SU-DHL-6 (cell line): ENCODE data around the gene ABHD15.
"Not testable (repeated sequence)": the region's sequence is repeated elsewhere in the genome, so short reads cannot be mapped to it uniquely, and the experiment has no call there.

ENCODE experiments used
- H2AFZ ChIP-seq: fragments of 200-600 bp; sonication (generic); 2 replicates; pipeline ENCODE4 v1.6.1; 2014; ENCODE audit warnings: low read depth, mild to moderate bottlenecking, moderate library complexity, mixed read lengths, antibody characterized with exemption, low read length; ENCODE audit not compliant: severe bottlenecking
- H3F3A ChIP-seq: fragments of 200-600 bp; shearing (Covaris generic); 2 replicates; pipeline ENCODE4 v1.6.0; 2016; ENCODE audit warnings: antibody characterized with exemption, mild to moderate bottlenecking; ENCODE audit not compliant: insufficient read depth
- H3K27ac ChIP-seq: fragments of 200-600 bp; sonication (generic); 2 replicates; pipeline ENCODE4 v1.5.1; 2016; ENCODE audit warnings: low read depth, mild to moderate bottlenecking, low read length, moderate library complexity, mixed read lengths
- H3K27me3 ChIP-seq: fragments of 200-600 bp; sonication (generic), shearing (Covaris generic); 2 replicates; pipeline ENCODE4 v1.6.0; 2014; ENCODE audit warnings: mild to moderate bottlenecking, low read length
- H3K36me3 ChIP-seq: fragments of 200-600 bp; sonication (generic); 2 replicates; pipeline ENCODE4 v1.6.1; 2014; ENCODE audit warnings: mild to moderate bottlenecking, low read length, mixed read lengths
- H3K4me2 ChIP-seq: fragments of 300-600, 200-600 bp; shearing (Covaris generic), sonication (generic); 2 replicates; pipeline ENCODE4 v1.6.0; 2014; ENCODE audit warnings: low read length, low read depth, mild to moderate bottlenecking; ENCODE audit not compliant: poor library complexity, severe bottlenecking
- H3K4me3 ChIP-seq: fragments of 200-600 bp; sonication (generic); 2 replicates; pipeline ENCODE4 v1.5.1; 2014; ENCODE audit warnings: antibody characterized with exemption, low read length, mild to moderate bottlenecking, mixed read lengths; ENCODE audit not compliant: insufficient read depth, poor library complexity, severe bottlenecking
- H3K79me2 ChIP-seq: fragments of 200-600 bp; sonication (generic); 2 replicates; pipeline ENCODE4 v1.6.1; 2014; ENCODE audit warnings: mild to moderate bottlenecking, low read length, moderate library complexity; ENCODE audit not compliant: insufficient read depth
- H3K9ac ChIP-seq: fragments of 200-600 bp; sonication (generic); 2 replicates; pipeline ENCODE4 v1.7.0; 2014; ENCODE audit warnings: mild to moderate bottlenecking, low read length
- H3K9me2 ChIP-seq: fragments of 200-600 bp; sonication (generic); replicated peaks from 2 replicates; pipeline ENCODE4 v1.6.1; 2014; ENCODE audit warnings: low read length; ENCODE audit not compliant: insufficient read depth
- H3K9me3 ChIP-seq: fragments of 200-600 bp; sonication (generic); 2 replicates; pipeline ENCODE4 v1.6.1; 2014; ENCODE audit warnings: low read length, mixed read lengths; ENCODE audit not compliant: insufficient read depth
- H4K20me1 ChIP-seq: fragments of 200-600 bp; sonication (generic); 2 replicates; pipeline ENCODE4 v1.6.1; 2014; ENCODE audit warnings: low read depth, mild to moderate bottlenecking, antibody characterized with exemption, low read length, moderate library complexity, mixed read lengths
- CTCF ChIP-seq: fragments of 200-600 bp; sonication (generic); IDR thresholded peaks from one replicate; pipeline ENCODE4 v1.5.1; 2017; ENCODE audit warnings: antibody characterized with exemption, mild to moderate bottlenecking, low read length, moderate library complexity; ENCODE audit not compliant: insufficient read depth, poor library complexity, severe bottlenecking
- EZH2phosphoT487 ChIP-seq: fragments of 200-600 bp; sonication (generic), shearing (Covaris generic); conservative IDR thresholded peaks from 2 replicates; pipeline ENCODE4 v1.6.1; 2018; ENCODE audit warnings: mild to moderate bottlenecking, antibody characterized with exemption, low read length, moderate library complexity, mixed read lengths

Gene ABHD15

GRCh38 chr17:29561554-29562517 is 5.0 kb downstream of the ABHD15 start:
- Histone ChIP-seq H3K27ac (no peak overlapping the region), H3K36me3 (no peaks in the 10 kb centered on the region), H4K20me1 (no peaks in the 10 kb centered on the region), H3K9me2 (no peaks in the 10 kb centered on the region), H3F3A (peaks cover 8% of the 10 kb centered on the region), H3K79me2 (peaks cover 14% of the 10 kb centered on the region), H3K4me3 (no peak overlapping the region), H2AFZ (no peak overlapping the region), H3K9ac (no peak overlapping the region), H3K4me2 (no peak overlapping the region), H3K27me3 (no peaks in the 10 kb centered on the region), H3K9me3 (no peaks in the 10 kb centered on the region)
- TF ChIP-seq CTCF (no peak), EZH2phosphoT487 (no peak)

GRCh38 chr17:29560316-29560715 is 6.5 kb downstream of the ABHD15 start:
- Histone ChIP-seq H3K27me3 (no peaks in the 10 kb centered on the region), H3K9me3 (no peaks in the 10 kb centered on the region), H3K36me3 (no peaks in the 10 kb centered on the region), H3K4me2 (no peak overlapping the region), H3K4me3 (no peak overlapping the region), H4K20me1 (no peaks in the 10 kb centered on the region), H3K79me2 (peaks cover 10% of the 10 kb centered on the region), H3K9ac (no peak overlapping the region), H3K27ac (no peak overlapping the region), H3K9me2 (no peaks in the 10 kb centered on the region), H3F3A (peaks cover 8% of the 10 kb centered on the region), H2AFZ (no peak overlapping the region)
- no peak for TF ChIP-seq EZH2phosphoT487
- no peak for TF ChIP-seq CTCF

GRCh38 chr17:29559640-29560039 is 7.2 kb downstream of the ABHD15 start:
- Histone ChIP-seq H3K27ac (no peak overlapping the region), H4K20me1 (no peaks in the 10 kb centered on the region), H3K36me3 (no peaks in the 10 kb centered on the region), H3K9me2 (no peaks in the 10 kb centered on the region), H3K9ac (no peak overlapping the region), H3K79me2 (peaks cover 5% of the 10 kb centered on the region; the same call in 1 of the 2 replicates), H3K4me3 (no peak overlapping the region), H3K4me2 (no peak overlapping the region), H3K27me3 (no peaks in the 10 kb centered on the region), H3F3A (peaks cover 8% of the 10 kb centered on the region), H3K9me3 (no peaks in the 10 kb centered on the region), H2AFZ (no peak overlapping the region)
- no peak for TF ChIP-seq EZH2phosphoT487

- H2AFZ ChIP-seq, H3K27ac ChIP-seq, H3K4me2 ChIP-seq: not testable (repeated sequence)
Observed at GRCh38 chr17:29558139-29558538, 8.7 kb downstream of the ABHD15 start.

More at GRCh38 chr17:29558139-29558538, 8.7 kb downstream of the ABHD15 start:
- H3K4me3 ChIP-seq, H3F3A ChIP-seq, H3K9ac ChIP-seq, H3K79me2 ChIP-seq, H3K36me3 ChIP-seq, H3K27me3 ChIP-seq, H3K9me2 ChIP-seq, H3K9me3 ChIP-seq, H4K20me1 ChIP-seq: not testable (repeated sequence)
